ENCODE results near the gene SPAG16.
A peak's percentile ranks its signal among the peaks of the same experiment; 100 is the strongest.
"Not testable (repeated sequence)": the region's sequence is repeated elsewhere in the genome, so short reads cannot be mapped to it uniquely, and the experiment has no call there.

The SPAG16 gene

GRCh38 chr2:213703406-213704098 is 419.3 kb downstream of the SPAG16 start:
- Histone ChIP-seq H3K9ac (ENCODE audit: insufficient read length, low read depth) (no peak overlapping the region), H3K36me3 (ENCODE audit: insufficient read depth, insufficient read length, low read length) (no peaks in the 10 kb centered on the region), H3K27me3 (ENCODE audit: insufficient read depth, insufficient read length) (no peaks in the 10 kb centered on the region), H3K4me1 (ENCODE audit: insufficient read depth, insufficient read length) (no peaks in the 10 kb centered on the region), H3K4me3 (ENCODE audit: insufficient read length, low read depth) (no peak overlapping the region), H3K9me3 (ENCODE audit: insufficient read depth, low read length) (peaks cover 20% of the 10 kb centered on the region)
- DNase-seq (ENCODE audit: low read depth, low spot score) = no peak
- no peak for TF ChIP-seq SUZ12 (IDR thresholded peaks at IDR 0.05; ENCODE audit: extremely low read depth, insufficient read depth, insufficient read length)
- no peak for TF ChIP-seq YY1 (IDR thresholded peaks at IDR 0.05; ENCODE audit: insufficient read depth, insufficient read length)
- TF ChIP-seq ZNF274 (IDR thresholded peaks at IDR 0.05; ENCODE audit: low read depth, low read length) = no peak

- Histone ChIP-seq H3K9ac (ENCODE audit: insufficient read length, low read depth) (no peak overlapping the region), H3K4me3 (ENCODE audit: insufficient read length, low read depth) (no peak overlapping the region), H3K4me1 (ENCODE audit: insufficient read depth, insufficient read length) (no peaks in the 10 kb centered on the region), H3K36me3 (ENCODE audit: insufficient read depth, insufficient read length, low read length) (no peaks in the 10 kb centered on the region), H3K27me3 (ENCODE audit: insufficient read depth, insufficient read length) (no peaks in the 10 kb centered on the region), H3K9me3 (ENCODE audit: insufficient read depth, low read length) (peaks cover 4% of the 10 kb centered on the region; the same call in 1 of the 2 replicates)
- DNase-seq (ENCODE audit: low read depth, low spot score) = no peak
- no peak for TF ChIP-seq YY1 (IDR thresholded peaks at IDR 0.05; ENCODE audit: insufficient read depth, insufficient read length)
- no peak for TF ChIP-seq SUZ12 (IDR thresholded peaks at IDR 0.05; ENCODE audit: extremely low read depth, insufficient read depth, insufficient read length)
- TF ChIP-seq ZNF274 (IDR thresholded peaks at IDR 0.05; ENCODE audit: low read depth, low read length) = no peak
Measured at GRCh38 chr2:213710164-213710563, 425.9 kb downstream of the SPAG16 start.

GRCh38 chr2:213718411-213718810 is 434.1 kb downstream of the SPAG16 start:
- H3K27me3 ChIP-seq (ENCODE audit: insufficient read depth, insufficient read length); H3K9ac ChIP-seq (ENCODE audit: insufficient read length, low read depth); H3K4me1 ChIP-seq (ENCODE audit: insufficient read depth, insufficient read length); DNase-seq (ENCODE audit: low read depth, low spot score); H3K9me3 ChIP-seq (ENCODE audit: insufficient read depth, low read length); H3K36me3 ChIP-seq (ENCODE audit: insufficient read depth, insufficient read length, low read length); H3K4me3 ChIP-seq (ENCODE audit: insufficient read length, low read depth): not testable (repeated sequence)

DNA sequence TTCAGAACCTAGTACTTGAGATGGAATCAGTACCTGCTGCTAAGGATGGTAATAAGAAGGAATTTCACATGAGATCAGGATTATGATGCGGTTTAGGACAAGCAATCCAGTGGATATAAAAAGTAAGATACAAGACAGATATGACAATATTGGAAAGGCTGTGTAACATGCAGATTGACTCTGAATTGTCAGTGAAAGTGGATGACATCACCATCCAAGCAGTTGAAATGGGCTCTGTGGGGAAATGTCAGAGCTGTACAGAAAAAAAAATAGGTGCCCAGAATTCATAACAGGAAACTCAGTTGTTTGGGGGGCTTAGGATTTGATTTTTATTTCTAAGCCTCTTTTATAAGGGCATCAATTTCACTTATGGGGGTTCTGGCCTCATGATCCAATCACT is 438.3 kb downstream of the SPAG16 start:
- Histone ChIP-seq H3K9me3 (ENCODE audit: insufficient read depth, low read length) (no peaks in the 10 kb centered on the region), H3K4me1 (ENCODE audit: insufficient read depth, insufficient read length) (no peaks in the 10 kb centered on the region), H3K36me3 (ENCODE audit: insufficient read depth, insufficient read length, low read length) (no peaks in the 10 kb centered on the region), H3K4me3 (ENCODE audit: insufficient read length, low read depth) (no peak overlapping the region), H3K9ac (ENCODE audit: insufficient read length, low read depth) (no peak overlapping the region), H3K27me3 (ENCODE audit: insufficient read depth, insufficient read length) (no peaks in the 10 kb centered on the region)
- no peak for DNase-seq (ENCODE audit: low read depth, low spot score)
- no peak for TF ChIP-seq YY1 (IDR thresholded peaks at IDR 0.05; ENCODE audit: insufficient read depth, insufficient read length)
- no peak for TF ChIP-seq SUZ12 (IDR thresholded peaks at IDR 0.05; ENCODE audit: extremely low read depth, insufficient read depth, insufficient read length)
- TF ChIP-seq ZNF274 (IDR thresholded peaks at IDR 0.05; ENCODE audit: low read depth, low read length) = no peak

- TF ChIP-seq ZNF274 (IDR thresholded peaks at IDR 0.05; ENCODE audit: low read depth, low read length) = no peak
- TF ChIP-seq YY1 (IDR thresholded peaks at IDR 0.05; ENCODE audit: insufficient read depth, insufficient read length) = no peak
- no peak for TF ChIP-seq SUZ12 (IDR thresholded peaks at IDR 0.05; ENCODE audit: extremely low read depth, insufficient read depth, insufficient read length)
- no peaks in the 10 kb centered on the region for H3K4me1 ChIP-seq (ENCODE audit: insufficient read depth, insufficient read length)
- peak; percentile 5 for DNase-seq (ENCODE audit: low read depth, low spot score)
Measured at GRCh38 chr2:213723041-213723560, 438.8 kb downstream of the SPAG16 start.

DNA sequence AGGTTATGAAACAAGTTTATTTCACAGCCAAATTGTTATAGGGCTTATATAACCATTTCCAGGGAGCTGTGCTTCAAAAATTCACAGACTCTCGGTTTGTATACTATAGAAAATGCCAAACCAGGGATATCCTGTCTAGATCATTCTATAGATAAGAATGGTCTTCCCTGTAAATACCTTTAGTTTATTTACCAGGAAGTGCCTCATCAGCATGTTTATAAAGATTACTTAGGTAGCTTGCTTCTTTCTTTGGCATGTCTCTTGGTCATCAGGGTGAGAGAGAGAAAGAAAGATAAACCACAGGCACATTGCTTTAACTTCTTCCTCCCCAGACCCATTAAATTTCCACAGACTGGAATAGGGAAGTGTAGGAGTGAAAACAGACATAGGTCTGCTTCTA is 439.4 kb downstream of the SPAG16 start:
- no peaks in the 10 kb centered on the region for H3K27me3 ChIP-seq (ENCODE audit: insufficient read depth, insufficient read length)
- TF ChIP-seq YY1 (IDR thresholded peaks at IDR 0.05; ENCODE audit: insufficient read depth, insufficient read length) (no peak), ZNF274 (IDR thresholded peaks at IDR 0.05; ENCODE audit: low read depth, low read length) (no peak), SUZ12 (IDR thresholded peaks at IDR 0.05; ENCODE audit: extremely low read depth, insufficient read depth, insufficient read length) (no peak)
- DNase-seq (ENCODE audit: low read depth, low spot score) = no peak
- no peak overlapping the region for H3K9ac ChIP-seq (ENCODE audit: insufficient read length, low read depth)
- H3K9me3 ChIP-seq (ENCODE audit: insufficient read depth, low read length) = no peaks in the 10 kb centered on the region
- H3K4me1 ChIP-seq (ENCODE audit: insufficient read depth, insufficient read length) = no peaks in the 10 kb centered on the region
- H3K36me3 ChIP-seq (ENCODE audit: insufficient read depth, insufficient read length, low read length) = no peaks in the 10 kb centered on the region
- no peak overlapping the region for H3K4me3 ChIP-seq (ENCODE audit: insufficient read length, low read depth)

More at GRCh38 chr2:213723041-213723560, 438.8 kb downstream of the SPAG16 start:
- H3K9me3 ChIP-seq (ENCODE audit: insufficient read depth, low read length) = no peaks in the 10 kb centered on the region
- no peak overlapping the region for H3K4me3 ChIP-seq (ENCODE audit: insufficient read length, low read depth)
- no peaks in the 10 kb centered on the region for H3K36me3 ChIP-seq (ENCODE audit: insufficient read depth, insufficient read length, low read length)
- H3K27me3 ChIP-seq (ENCODE audit: insufficient read depth, insufficient read length) = no peaks in the 10 kb centered on the region
- no peak overlapping the region for H3K9ac ChIP-seq (ENCODE audit: insufficient read length, low read depth)

DNA sequence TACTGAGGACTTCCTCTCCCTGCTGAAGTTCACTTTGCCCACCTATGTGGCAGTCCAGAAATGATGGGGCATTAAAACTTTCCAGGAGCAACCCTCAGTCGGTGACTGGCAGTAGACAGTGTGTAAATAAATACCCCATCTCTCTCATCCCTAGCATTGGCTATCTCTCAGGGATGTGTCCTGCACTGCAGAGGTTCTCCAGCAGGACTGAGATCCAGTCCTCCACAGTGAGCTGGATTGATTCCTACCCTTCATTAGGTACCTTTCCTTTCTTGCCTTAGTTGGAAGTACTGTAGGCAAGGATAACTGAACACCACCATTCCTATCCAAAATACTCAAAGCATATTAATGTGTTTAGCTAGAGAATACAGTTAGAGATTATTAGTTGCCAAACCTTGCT is 441.8 kb downstream of the SPAG16 start:
- no peaks in the 10 kb centered on the region for H3K4me1 ChIP-seq (ENCODE audit: insufficient read depth, insufficient read length)
- no peak for TF ChIP-seq YY1 (IDR thresholded peaks at IDR 0.05; ENCODE audit: insufficient read depth, insufficient read length)
- no peak for TF ChIP-seq ZNF274 (IDR thresholded peaks at IDR 0.05; ENCODE audit: low read depth, low read length)
- no peak for TF ChIP-seq SUZ12 (IDR thresholded peaks at IDR 0.05; ENCODE audit: extremely low read depth, insufficient read depth, insufficient read length)
- no peak overlapping the region for H3K9ac ChIP-seq (ENCODE audit: insufficient read length, low read depth)
- H3K36me3 ChIP-seq (ENCODE audit: insufficient read depth, insufficient read length, low read length) = no peaks in the 10 kb centered on the region
- no peak for DNase-seq (ENCODE audit: low read depth, low spot score)
- no peaks in the 10 kb centered on the region for H3K9me3 ChIP-seq (ENCODE audit: insufficient read depth, low read length)
- H3K27me3 ChIP-seq (ENCODE audit: insufficient read depth, insufficient read length) = no peaks in the 10 kb centered on the region
- no peak overlapping the region for H3K4me3 ChIP-seq (ENCODE audit: insufficient read length, low read depth)

Measured in NT2/D1 (cell line).